Epithelial cell of proximal tubule (primary cell): ENCODE data around the gene TPSAB1. TPM values are rescaled to one million over a fixed set of nuclear protein-coding genes. Genes with fewer than 3 reads are reported as not detected.

ENCODE experiments used
- DNase-seq: peaks from one replicate; pipeline ENCODE4 v3.0.0-alpha.2; 2011; ENCODE audit warnings: low read depth
- H3K4me3 ChIP-seq: 2 replicates; pipeline ENCODE4 v1.5.1; 2011; ENCODE audit warnings: low read depth, mild to moderate bottlenecking, low read length
- CTCF ChIP-seq: conservative IDR thresholded peaks from 2 replicates; pipeline ENCODE4 v1.5.1; 2012; ENCODE audit warnings: low read depth, mild to moderate bottlenecking, low read length
- total RNA-seq: library from RNA; depleted of rRNA; stranded (reverse); fragments of >200 nt; gene quantifications from 2 replicates; pipeline ENCODE4 v1.2.3, GENCODE V29; 2015

TPSAB1 gene
- total RNA-seq, 1 donor from 2014 or later = not detected

- no peak for TF ChIP-seq CTCF
- no peak overlapping the region for H3K4me3 ChIP-seq
- no peak for DNase-seq
Measured at GRCh38 chr16:1202274-1202673, 38.2 kb upstream of the TPSAB1 start.

DNA sequence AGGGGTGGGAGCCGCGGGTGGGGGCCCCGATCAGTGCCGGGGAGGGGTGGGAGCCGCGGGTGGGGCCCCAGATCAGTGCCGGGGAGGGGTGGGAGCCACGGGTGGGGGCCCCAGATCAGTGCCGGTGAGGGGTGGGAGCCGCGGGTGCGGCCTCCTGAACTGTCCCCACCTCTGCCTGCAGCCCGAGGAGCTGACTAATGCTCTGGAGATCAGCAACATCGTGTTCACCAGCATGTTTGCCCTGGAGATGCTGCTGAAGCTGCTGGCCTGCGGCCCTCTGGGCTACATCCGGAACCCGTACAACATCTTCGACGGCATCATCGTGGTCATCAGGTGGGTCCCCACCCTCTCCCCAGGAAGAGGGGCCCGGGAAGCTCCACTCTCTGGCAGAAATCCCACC lies 35.6 kb upstream of the TPSAB1 start:
- H3K4me3 ChIP-seq = no peak overlapping the region
- no peak for DNase-seq
- TF ChIP-seq CTCF = no peak

DNA sequence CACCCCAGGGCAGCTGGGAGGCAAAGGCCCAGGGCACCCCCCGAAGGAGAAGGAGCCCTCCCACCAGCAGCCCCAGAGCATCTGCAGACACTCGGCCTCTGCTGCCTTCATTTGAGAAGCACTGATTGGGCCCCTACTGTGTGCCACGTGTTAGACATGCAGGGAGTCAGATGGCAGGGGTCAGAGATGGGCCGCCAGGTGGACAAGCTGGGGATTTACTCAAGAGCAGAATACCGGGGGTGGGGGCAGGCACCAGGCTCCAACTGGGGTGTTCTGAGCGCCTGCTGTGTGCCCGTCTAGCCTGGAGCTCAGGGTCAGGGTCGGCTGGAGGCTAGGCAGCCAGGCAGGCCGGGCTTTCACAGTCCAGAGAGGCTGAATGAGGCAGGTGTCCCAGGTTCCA lies 34.2 kb upstream of the TPSAB1 start:
- DNase-seq = no peak
- no peak overlapping the region for H3K4me3 ChIP-seq
- no peak for TF ChIP-seq CTCF

GRCh38 chr16:1206786-1207185 lies 33.7 kb upstream of the TPSAB1 start:
- TF ChIP-seq CTCF = no peak
- DNase-seq = no peak
- H3K4me3 ChIP-seq = no peak overlapping the region

DNA sequence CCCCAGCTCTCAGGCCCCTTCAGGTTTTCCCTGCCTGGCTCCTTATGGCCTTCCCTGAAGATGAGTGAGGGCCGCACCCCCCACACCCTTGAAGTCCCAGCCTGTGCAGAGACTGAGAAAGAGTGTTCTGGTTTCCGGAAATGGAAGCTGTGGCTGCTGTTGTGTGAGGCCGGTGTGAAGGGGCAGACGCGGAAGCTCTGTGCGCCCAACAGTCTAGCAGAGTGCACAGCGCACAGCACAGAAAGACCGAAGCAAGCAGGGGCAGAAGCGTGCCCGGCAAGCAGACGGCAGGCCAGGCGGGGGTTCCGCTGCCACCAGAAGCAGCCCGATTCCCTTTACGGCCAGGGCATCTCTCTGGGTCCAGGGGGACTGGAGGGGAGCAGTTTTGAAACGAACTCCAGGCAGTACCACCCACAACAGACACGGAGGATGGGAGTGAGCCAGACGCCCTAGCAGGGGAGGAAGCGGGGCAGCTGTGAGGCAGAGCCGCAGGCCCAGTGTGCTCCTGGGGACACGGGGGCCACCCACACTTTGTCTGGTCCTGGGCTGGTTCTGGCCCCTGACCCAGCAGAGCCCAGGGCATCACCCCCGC lies 32.2 kb upstream of the TPSAB1 start:
- TF ChIP-seq CTCF = no peak
- no peak for DNase-seq
- no peak overlapping the region for H3K4me3 ChIP-seq

GRCh38 chr16:1209081-1209480 lies 31.4 kb upstream of the TPSAB1 start:
- no peak for DNase-seq
- H3K4me3 ChIP-seq = no peak overlapping the region
- no peak for TF ChIP-seq CTCF

DNA sequence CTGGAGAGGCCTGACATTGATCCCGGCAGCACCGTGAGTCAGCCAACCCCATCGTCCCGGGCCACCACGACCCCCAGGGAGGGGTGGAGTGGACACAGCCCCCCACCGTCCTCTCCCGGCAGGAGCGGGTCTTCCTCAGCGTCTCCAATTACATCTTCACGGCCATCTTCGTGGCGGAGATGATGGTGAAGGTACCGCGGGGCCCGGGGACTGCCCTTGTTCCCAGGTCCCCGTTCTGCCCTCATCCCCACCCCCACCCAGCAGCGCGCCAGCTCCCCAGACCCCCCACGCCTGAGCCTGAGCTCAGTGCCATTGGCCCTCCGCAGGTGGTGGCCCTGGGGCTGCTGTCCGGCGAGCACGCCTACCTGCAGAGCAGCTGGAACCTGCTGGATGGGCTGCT lies 30.0 kb upstream of the TPSAB1 start:
- H3K4me3 ChIP-seq = no peak overlapping the region
- DNase-seq = no peak
- TF ChIP-seq CTCF = no peak
